H1 (cell line): ENCODE measurements around the gene CRELD1. TPM values are rescaled to one million over a fixed set of nuclear protein-coding genes. Genes with fewer than 3 reads are reported as not detected.
A peak's percentile ranks its signal among the peaks of the same experiment; 100 is the strongest.

Experiments
- CTCF ChIA-PET: fragments of 300-600 bp; sonication (Branson Sonifier 250); formaldehyde crosslinking; loops from one replicate; lab custom pipeline; 2021; ENCODE audit not compliant: partially characterized antibody; lab: Charles Lee
- POLR2A ChIA-PET: fragments of 300-600 bp; sonication (Branson Sonifier 250); formaldehyde crosslinking; loops from one replicate; lab custom pipeline; 2021; ENCODE audit warnings: inconsistent platforms; ENCODE audit not compliant: partially characterized antibody; lab: Charles Lee
- DNase-seq, 2 experiments: peaks; one replicate each; pipeline versions ENCODE4 v3.0.0 to v3.0.0-alpha.2; 2010 to 2022; ENCODE audit warnings: low spot score in 2 of 2, low read depth in 1 of 2, mixed read lengths in 1 of 2
- FAIRE-seq: peaks from 2 replicates; lab custom pipeline; 2011; peaks lifted over from hg19 to GRCh38; lab: Jason Lieb, UNC
- H2AFZ ChIP-seq: 2 replicates; pipeline ENCODE4 v1.8.1; 2012; ENCODE audit warnings: low read length, inconsistent platforms
- H2AK5ac ChIP-seq: 2 replicates; pipeline ENCODE4 v1.6.1; 2013; ENCODE audit warnings: low read depth, low read length
- H2BK120ac ChIP-seq: replicated peaks from 2 replicates; pipeline ENCODE3; 2013; ENCODE audit warnings: low read depth, low read length, inconsistent platforms
- H2BK12ac ChIP-seq: 2 replicates; pipeline ENCODE4 v1.6.1; 2013; ENCODE audit warnings: low read depth, low read length
- H2BK15ac ChIP-seq: 2 replicates; pipeline ENCODE4 v1.6.1; 2013; ENCODE audit warnings: low read length
- H2BK20ac ChIP-seq: 2 replicates; pipeline ENCODE4 v1.6.1; 2013; ENCODE audit warnings: low read length
- H2BK5ac ChIP-seq: 2 replicates; pipeline ENCODE4 v1.6.1; 2013; ENCODE audit warnings: low read depth, low read length
- H3K14ac ChIP-seq: 2 replicates; pipeline ENCODE4 v1.6.1; 2013; ENCODE audit warnings: inconsistent platforms; ENCODE audit not compliant: insufficient read length
- H3K18ac ChIP-seq: 2 replicates; pipeline ENCODE4 v1.6.1; 2013; ENCODE audit warnings: low read length; ENCODE audit errors: extremely low read depth
- H3K23ac ChIP-seq: 2 replicates; pipeline ENCODE4 v1.6.1; 2013; ENCODE audit warnings: inconsistent platforms; ENCODE audit not compliant: insufficient read length
- H3K23me2 ChIP-seq: 2 replicates; pipeline ENCODE4 v1.6.1; 2013; ENCODE audit warnings: low read depth, low read length
- H3K27ac ChIP-seq: 2 replicates; pipeline ENCODE4 v1.6.1; 2011; ENCODE audit warnings: low read depth, low read length, inconsistent platforms
- H3K27me3 ChIP-seq, 4 experiments: replicated peaks in 1 of 4; 1 replicate in 1 of 4; 2 replicates in 3 of 4; pipeline versions ENCODE4 v1.6.1 to v1.8.1; 2011 to 2013; ENCODE audit warnings: low read length in 3 of 4, mild to moderate bottlenecking in 3 of 4, inconsistent platforms in 2 of 4, mixed read lengths in 2 of 4, moderate library complexity in 1 of 4; ENCODE audit not compliant: control insufficient read depth in 3 of 4, insufficient read depth in 3 of 4; ENCODE audit errors: extremely low read depth in 1 of 4
- H3K36me3 ChIP-seq, 4 experiments: 2 replicates each; pipeline versions ENCODE4 v1.6.1 to v1.8.1; 2011 to 2013; ENCODE audit warnings: mild to moderate bottlenecking in 4 of 4, low read length in 3 of 4, moderate library complexity in 2 of 4, control low read depth in 1 of 4, inconsistent platforms in 1 of 4; ENCODE audit not compliant: insufficient read depth in 4 of 4, control insufficient read depth in 2 of 4
- H3K4ac ChIP-seq: replicated peaks from 2 replicates; pipeline ENCODE3; 2013; ENCODE audit warnings: low read length, low read depth, mixed read lengths, inconsistent platforms; ENCODE audit not compliant: insufficient read length
- H3K4me1 ChIP-seq, 4 experiments: replicated peaks in 1 of 4; 1 replicate in 1 of 4; 2 replicates in 3 of 4; pipeline versions ENCODE4 v1.6.1 to v1.8.1; 2011 to 2013; ENCODE audit warnings: low read length in 3 of 4, inconsistent platforms in 2 of 4, mixed read lengths in 1 of 4; ENCODE audit not compliant: insufficient read depth in 4 of 4, control insufficient read depth in 3 of 4
- H3K4me2 ChIP-seq, 2 experiments: 2 replicates each; pipeline versions ENCODE4 v1.6.1 to v1.8.1; 2011 to 2013; ENCODE audit warnings: low read depth in 2 of 2, low read length in 2 of 2, control low read depth in 1 of 2, inconsistent platforms in 1 of 2, mild to moderate bottlenecking in 1 of 2; ENCODE audit not compliant: insufficient read depth in 1 of 2
- H3K4me3 ChIP-seq, 4 experiments: fragments of 200-600, 300-600 bp in 1 of 4; sonication (generic), shearing (Covaris generic), sonication (Bioruptor Twin) in 1 of 4; 2 replicates each; pipeline versions ENCODE4 v1.5.1 to v1.8.1; 2011 to 2016; ENCODE audit warnings: low read length in 4 of 4, low read depth in 3 of 4, control low read depth in 2 of 4, inconsistent platforms in 2 of 4, mild to moderate bottlenecking in 2 of 4, mixed read lengths in 1 of 4, moderate library complexity in 1 of 4; ENCODE audit not compliant: insufficient read depth in 2 of 4; ENCODE audit errors: extremely low read depth in 1 of 4
- H3K56ac ChIP-seq: replicated peaks from 2 replicates; pipeline ENCODE3; 2013; ENCODE audit warnings: low read depth, mild to moderate bottlenecking, mixed read lengths, low read length, inconsistent platforms; ENCODE audit not compliant: insufficient read length
- H3K79me1 ChIP-seq: 2 replicates; pipeline ENCODE4 v1.6.1; 2013; ENCODE audit warnings: low read depth, low read length, control low read depth
- H3K79me2 ChIP-seq, 2 experiments: 2 replicates each; pipeline versions ENCODE4 v1.6.1 to v1.8.1; 2012 to 2013; ENCODE audit warnings: low read length in 2 of 2, mild to moderate bottlenecking in 2 of 2, inconsistent platforms in 1 of 2; ENCODE audit not compliant: insufficient read depth in 2 of 2, control insufficient read depth in 1 of 2
- H3K9ac ChIP-seq, 4 experiments: replicated peaks in 1 of 4; 1 replicate in 1 of 4; 2 replicates in 3 of 4; pipeline versions ENCODE4 v1.6.1 to v1.8.1; 2011 to 2013; ENCODE audit warnings: low read depth in 3 of 4, low read length in 3 of 4, control low read depth in 2 of 4, mild to moderate bottlenecking in 2 of 4, moderate library complexity in 2 of 4, inconsistent platforms in 1 of 4; ENCODE audit errors: extremely low read depth in 1 of 4
- H3K9me3 ChIP-seq, 2 experiments: 2 replicates each; pipeline versions ENCODE4 v1.6.1 to v1.8.1; 2012 to 2013; ENCODE audit warnings: mild to moderate bottlenecking in 2 of 2, moderate library complexity in 2 of 2, control low read depth in 1 of 2, inconsistent platforms in 1 of 2, low read depth in 1 of 2, low read length in 1 of 2, mixed read lengths in 1 of 2; ENCODE audit not compliant: insufficient read depth in 2 of 2
- H4K20me1 ChIP-seq, 2 experiments: replicated peaks in 1 of 2; 2 replicates each; pipeline versions ENCODE3 to v1.8.1; 2011 to 2013; ENCODE audit warnings: inconsistent platforms in 2 of 2, low read length in 2 of 2, mild to moderate bottlenecking in 1 of 2; ENCODE audit not compliant: insufficient read depth in 2 of 2, control insufficient read depth in 1 of 2
- H4K5ac ChIP-seq: 2 replicates; pipeline ENCODE4 v1.6.1; 2013; ENCODE audit warnings: low read length, low read depth, mixed read lengths, inconsistent platforms; ENCODE audit not compliant: insufficient read length
- H4K8ac ChIP-seq: 2 replicates; pipeline ENCODE4 v1.8.0; 2013; ENCODE audit warnings: mild to moderate bottlenecking, moderate library complexity, low read length, inconsistent platforms; ENCODE audit not compliant: insufficient read depth; ENCODE audit errors: extremely low read depth
- H4K91ac ChIP-seq: replicated peaks from 2 replicates; pipeline ENCODE3; 2013; ENCODE audit warnings: low read length, mixed read lengths, inconsistent platforms; ENCODE audit not compliant: insufficient read length
- CHD1 ChIP-seq: IDR thresholded peaks from 2 replicates; pipeline ENCODE4 v1.6.1; 2012; ENCODE audit warnings: low read depth, low read length, improper control_type of control experiment
- CTCF ChIP-seq, 3 experiments: IDR thresholded peaks; 1 replicate in 2 of 3; 2 replicates in 1 of 3; pipeline versions ENCODE4 v1.5.1 to v1.6.1; 2011; ENCODE audit warnings: low read length in 3 of 3, mild to moderate bottlenecking in 3 of 3, inconsistent platforms in 2 of 3, low read depth in 1 of 3, moderate library complexity in 1 of 3; ENCODE audit not compliant: insufficient read depth in 1 of 3; ENCODE audit errors: control extremely low read depth in 1 of 3
- GTF2F1 ChIP-seq: IDR thresholded peaks from 2 replicates; pipeline ENCODE4 v1.6.1; 2012; ENCODE audit warnings: low read depth, low read length, improper control_type of control experiment, borderline replicate concordance
- KDM1A ChIP-seq: fragments of 200-600, 300-600 bp; sonication (generic); IDR thresholded peaks from 2 replicates; pipeline ENCODE4 v1.7.1; 2016; ENCODE audit warnings: mild to moderate bottlenecking, low read length, borderline replicate concordance
- NRF1 ChIP-seq: IDR thresholded peaks from 2 replicates; pipeline ENCODE4 v1.6.1; 2011; ENCODE audit warnings: mild to moderate bottlenecking, low read depth, low read length, improper control_type of control experiment
- RBBP5 ChIP-seq: IDR thresholded peaks from 2 replicates; pipeline ENCODE4 v1.7.1; 2012; ENCODE audit warnings: low read depth, mild to moderate bottlenecking, inconsistent platforms, low read length, moderate library complexity, borderline replicate concordance
- WGBS, 2 experiments: shearing (Covaris generic) in 1 of 2; methylation state at CpG; one replicate each; pipeline versions ENCODE4 v1.1.6 to v1.1.7; 2013 to 2015; ENCODE audit warnings: low lambda C conversion rate in 2 of 2, mixed read lengths in 2 of 2, inconsistent platforms in 1 of 2, low coverage in 1 of 2, missing lambda C conversion rate in 1 of 2; ENCODE audit not compliant: insufficient replicate concordance in 2 of 2, insufficient coverage in 1 of 2, insufficient read length in 1 of 2; ENCODE audit errors: extremely low coverage in 1 of 2, missing lambda C conversion rate in 1 of 2; 5-methylcytosine and 5-hydroxymethylcytosine counted together
- polyA plus RNA-seq, 7 experiments: library from polyadenylated mRNA; depleted of rRNA in 3 of 7; stranded (reverse) in 5 of 7; unstranded in 2 of 7; fragments of >200 nt in 5 of 7; fragments of 200-250 nt in 2 of 7; gene quantifications; 1 replicate in 5 of 7; 2 replicates in 1 of 7; 4 replicates in 1 of 7; pipeline versions ENCODE4 v1.2.1 to v1.2.3, GENCODE V29; 2011 to 2013; ENCODE audit warnings: missing spikeins in 2 of 7, mixed read lengths in 2 of 7
- total RNA-seq: library from RNA; stranded (reverse); fragmentation: NEBNext Ultra II Directional; extraction: Animal tissue kit (Norgen Biotek cat#: 25700); gene quantifications from 2 replicates; pipeline ENCODE4 v1.2.1, GENCODE V29; 2021

Gene CRELD1
- total and polyA plus RNA-seq, 2 of the 8 experiments (the other 6 are each of a cell fraction or from before 2014, with no cell fraction given): 12.9 to 15.1 TPM

DNA sequence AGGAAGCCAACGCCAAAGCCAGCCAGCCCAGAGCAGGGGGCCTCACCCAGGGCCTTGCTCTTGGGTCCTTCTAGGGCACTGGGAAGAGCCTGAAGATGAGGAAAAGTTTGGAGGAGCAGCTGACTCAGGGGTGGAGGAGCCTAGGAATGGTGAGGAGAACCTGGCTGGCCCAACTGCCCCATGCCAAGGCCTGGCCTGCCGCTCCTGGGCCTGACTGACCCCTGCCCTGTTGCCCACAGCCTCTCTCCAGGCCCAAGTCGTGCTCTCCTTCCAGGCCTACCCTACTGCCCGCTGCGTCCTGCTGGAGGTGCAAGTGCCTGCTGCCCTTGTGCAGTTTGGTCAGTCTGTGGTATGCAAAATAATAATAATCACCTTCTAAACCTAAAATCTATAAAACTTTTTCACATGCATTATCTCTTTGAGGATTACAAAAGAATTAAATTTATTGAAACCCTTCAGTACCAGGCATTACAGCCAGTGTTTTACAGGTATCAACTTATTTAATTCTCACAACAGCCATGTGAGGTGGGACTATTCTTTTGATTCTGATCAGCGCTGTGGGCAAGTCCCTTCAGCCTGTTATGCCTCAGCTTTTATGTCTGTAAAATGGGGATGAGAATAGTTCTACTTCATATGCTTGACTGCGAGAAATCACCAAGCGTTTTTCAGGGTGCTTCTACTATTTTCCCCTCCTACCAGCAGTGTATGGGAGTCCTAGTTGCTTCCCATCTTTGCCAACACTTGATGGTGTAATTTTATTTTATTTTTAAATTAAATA, 15.2 kb upstream of the CRELD1 start:
- CTCF ChIA-PET: interaction anchor here (0.6 to 9.1 kb wide), 5 partner anchors 12 to 91 kb away, joined by 3 to 76 read pairs (median 3); partner anchors contain the start of genes CRELD1 and IL17RE
- TF ChIP-seq GTF2F1 (no peak), CHD1 (no peak), RBBP5 (no peak), NRF1 (no peak), KDM1A (no peak), CTCF (IDR thresholded peaks at IDR 0.05; ENCODE audit: control extremely low read depth in 1 of 3, insufficient read depth in 1 of 3, low read depth in 1 of 3, low read length in 3 of 3) (no peak)
- H3K9me3 ChIP-seq: no peaks in the 10 kb centered on the region

More for the DNA sequence above, 15.2 kb upstream of the CRELD1 start:
- 91% methylated on average over 8 of the region's 8 CpGs; no CpG with 5 or more reads in 1 of the 2 experiments for WGBS, 2 experiments
- Histone ChIP-seq H4K8ac (no peak overlapping the region), H3K4me1 (peaks cover 0 to 20% (median 17%) of the 10 kb centered on the region in 4 experiments; a peak in 6 of 7 replicates), H2AK5ac (peak overlapping the region; percentile 77; the same call in 1 of the 2 replicates), H3K14ac (no peak overlapping the region), H3K4me3 (no peak overlapping the region), H3K4me2 (no peak overlapping the region; a peak in 1 of 4 replicates), H3K9ac (no peak overlapping the region), H3K27me3 (peaks cover 0 to 18% (median 10%) of the 10 kb centered on the region in 4 experiments; a peak in 5 of 7 replicates), H2BK120ac (no peak overlapping the region), H2AFZ (no peak overlapping the region), H2BK20ac (no peak overlapping the region), H3K56ac (no peak overlapping the region), H3K4ac (no peak overlapping the region), H2BK15ac (no peak overlapping the region), H2BK5ac (no peak overlapping the region), H3K36me3 (no peaks in the 10 kb centered on the region), H3K27ac (no peak overlapping the region), H4K20me1 (no peaks in the 10 kb centered on the region), H2BK12ac (no peak overlapping the region; the same call in 1 of the 2 replicates), H3K79me1 (no peaks in the 10 kb centered on the region), H3K23me2 (peaks cover 10% of the 10 kb centered on the region; the same call in 1 of the 2 replicates), H4K91ac (no peak overlapping the region), H3K18ac (no peak overlapping the region), H3K79me2 (no peaks in the 10 kb centered on the region), H4K5ac (no peak overlapping the region), H3K23ac (no peak overlapping the region)
- DNase-seq (no peak), FAIRE-seq (no peak)
- POLR2A ChIA-PET: interaction anchor here (0.8 to 1.3 kb wide), 4 partner anchors 10 to 27 kb away, joined by 3 to 4 read pairs (median 4); no protein-coding TSS in a partner anchor
